Measurements from ENCODE around the gene PRKACB. TPM values are rescaled to one million over a fixed set of nuclear protein-coding genes. Genes with fewer than 3 reads are reported as not detected.

PRKACB gene
- total and polyA plus RNA-seq, 4 donors = 5.9 to 18.2 (median 8.9) TPM

- Histone ChIP-seq H3K27me3 (ENCODE audit: control insufficient read depth in 4 of 4, insufficient read depth in 4 of 4, low read length in 3 of 4) (no peaks in the 10 kb centered on the region), H3K4me1 (ENCODE audit: control insufficient read depth in 4 of 4, insufficient read depth in 4 of 4, low read length in 3 of 4) (no peaks in the 10 kb centered on the region)
- TF ChIP-seq REST (IDR thresholded peaks at IDR 0.05) (no peak), ZBTB33 (IDR thresholded peaks at IDR 0.05) (no peak), RAD21 (IDR thresholded peaks at IDR 0.05) (no peak), HNF4A (conservative IDR thresholded peaks at IDR 0.05) (no peak), FOXA2 (IDR thresholded peaks at IDR 0.05) (no peak), TAF1 (conservative IDR thresholded peaks at IDR 0.05) (no peak), HNF4G (IDR thresholded peaks at IDR 0.05) (no peak), SP1 (IDR thresholded peaks at IDR 0.05) (no peak), JUND (IDR thresholded peaks at IDR 0.05) (no peak)
- TF ChIP-seq, protein P1, sequence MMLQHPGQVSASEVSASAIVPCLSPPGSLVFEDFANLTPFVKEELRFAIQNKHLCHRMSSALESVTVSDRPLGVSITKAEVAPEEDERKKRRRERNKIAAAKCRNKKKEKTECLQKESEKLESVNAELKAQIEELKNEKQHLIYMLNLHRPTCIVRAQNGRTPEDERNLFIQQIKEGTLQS (IDR thresholded peaks at IDR 0.05) = no peak
- TF ChIP-seq, protein P2, sequence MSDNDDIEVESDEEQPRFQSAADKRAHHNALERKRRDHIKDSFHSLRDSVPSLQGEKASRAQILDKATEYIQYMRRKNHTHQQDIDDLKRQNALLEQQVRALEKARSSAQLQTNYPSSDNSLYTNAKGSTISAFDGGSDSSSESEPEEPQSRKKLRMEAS (IDR thresholded peaks at IDR 0.05) = no peak
- TF ChIP-seq, protein P3, sequence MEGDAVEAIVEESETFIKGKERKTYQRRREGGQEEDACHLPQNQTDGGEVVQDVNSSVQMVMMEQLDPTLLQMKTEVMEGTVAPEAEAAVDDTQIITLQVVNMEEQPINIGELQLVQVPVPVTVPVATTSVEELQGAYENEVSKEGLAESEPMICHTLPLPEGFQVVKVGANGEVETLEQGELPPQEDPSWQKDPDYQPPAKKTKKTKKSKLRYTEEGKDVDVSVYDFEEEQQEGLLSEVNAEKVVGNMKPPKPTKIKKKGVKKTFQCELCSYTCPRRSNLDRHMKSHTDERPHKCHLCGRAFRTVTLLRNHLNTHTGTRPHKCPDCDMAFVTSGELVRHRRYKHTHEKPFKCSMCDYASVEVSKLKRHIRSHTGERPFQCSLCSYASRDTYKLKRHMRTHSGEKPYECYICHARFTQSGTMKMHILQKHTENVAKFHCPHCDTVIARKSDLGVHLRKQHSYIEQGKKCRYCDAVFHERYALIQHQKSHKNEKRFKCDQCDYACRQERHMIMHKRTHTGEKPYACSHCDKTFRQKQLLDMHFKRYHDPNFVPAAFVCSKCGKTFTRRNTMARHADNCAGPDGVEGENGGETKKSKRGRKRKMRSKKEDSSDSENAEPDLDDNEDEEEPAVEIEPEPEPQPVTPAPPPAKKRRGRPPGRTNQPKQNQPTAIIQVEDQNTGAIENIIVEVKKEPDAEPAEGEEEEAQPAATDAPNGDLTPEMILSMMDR (IDR thresholded peaks at IDR 0.05; ENCODE audit: low read depth, low read length, missing input control) = no peak
Measured at GRCh38 chr1:84280912-84281311, 136.8 kb downstream of the PRKACB start.

DNA sequence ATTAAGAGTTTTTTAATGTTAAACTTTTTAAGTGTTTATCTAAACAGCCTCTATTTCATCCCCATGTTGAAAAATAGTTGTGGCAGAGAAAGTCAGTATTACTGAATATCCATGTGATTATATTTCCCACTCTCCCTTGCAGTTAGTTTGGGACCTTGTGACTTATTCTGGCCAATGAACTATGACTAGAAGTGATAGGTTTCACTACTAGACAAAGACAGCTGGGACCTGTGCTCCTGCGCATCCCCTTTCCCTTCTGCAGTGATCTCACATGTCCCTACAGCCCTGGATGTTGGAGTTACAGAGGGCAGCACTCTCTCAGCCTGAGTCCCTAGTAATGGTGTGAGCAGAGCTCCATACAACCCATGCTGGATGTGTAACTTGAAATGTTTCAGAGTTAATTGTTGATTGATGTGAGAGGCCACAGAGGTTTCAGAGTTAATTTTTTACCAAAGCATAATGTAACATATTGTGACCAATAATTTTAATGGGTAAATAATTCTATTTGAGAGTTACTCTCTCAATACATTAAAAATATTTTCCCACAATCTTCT, 138.8 kb downstream of the PRKACB start:
- TF ChIP-seq TAF1 (conservative IDR thresholded peaks at IDR 0.05) = no peak
- H3K36me3 ChIP-seq (ENCODE audit: control insufficient read depth in 4 of 4, insufficient read depth in 3 of 4, low read depth in 1 of 4, low read length in 3 of 4) = no peaks in the 10 kb centered on the region
- no peak overlapping the region for H3K27ac ChIP-seq (ENCODE audit: low read depth in 1 of 2, low read length in 2 of 2)
- 95% methylated on average over 1 of the region's 1 CpG for WGBS
- no peak overlapping the region for H3K9ac ChIP-seq (ENCODE audit: low read depth in 1 of 2, low read length in 2 of 2)
- H3K4me1 ChIP-seq (ENCODE audit: control insufficient read depth in 4 of 4, insufficient read depth in 4 of 4, low read length in 3 of 4) = no peaks in the 10 kb centered on the region
- DNase-seq (ENCODE audit: low spot score) = no peak
- peaks cover 0 to 4% (median 0%) of the 10 kb centered on the region in 4 donors for H3K9me3 ChIP-seq (ENCODE audit: control insufficient read depth in 4 of 4, low read length in 3 of 4)
- no peak overlapping the region for H3K4me3 ChIP-seq (ENCODE audit: low read depth in 1 of 3, low read length in 3 of 3)
- H3K27me3 ChIP-seq (ENCODE audit: control insufficient read depth in 4 of 4, insufficient read depth in 4 of 4, low read length in 3 of 4) = no peaks in the 10 kb centered on the region

More at GRCh38 chr1:84280912-84281311, 136.8 kb downstream of the PRKACB start:
- Histone ChIP-seq H3K36me3 (ENCODE audit: control insufficient read depth in 4 of 4, insufficient read depth in 3 of 4, low read depth in 1 of 4, low read length in 3 of 4) (no peaks in the 10 kb centered on the region), H3K9me3 (ENCODE audit: control insufficient read depth in 4 of 4, low read length in 3 of 4) (no peaks in the 10 kb centered on the region), H3K4me3 (ENCODE audit: low read depth in 1 of 3, low read length in 3 of 3) (no peak overlapping the region), H3K9ac (ENCODE audit: low read depth in 1 of 2, low read length in 2 of 2) (no peak overlapping the region), H3K27ac (ENCODE audit: low read depth in 1 of 2, low read length in 2 of 2) (no peak overlapping the region)
- DNase-seq (ENCODE audit: low spot score) = no peak
